HG03060 (cell line): ENCODE results near the gene CENPK.
"Not testable (repeated sequence)": the region's sequence is repeated elsewhere in the genome, so short reads cannot be mapped to it uniquely, and the experiment has no call there.

Experiments
- ATAC-seq: cut with Tn5 transposase; IDR thresholded peaks from one replicate; pipeline ENCODE4 v1.9.1; 2021; ENCODE audit warnings: low read depth, moderate number of reproducible peaks; ENCODE audit not compliant: unreplicated experiment

CENPK gene

DNA sequence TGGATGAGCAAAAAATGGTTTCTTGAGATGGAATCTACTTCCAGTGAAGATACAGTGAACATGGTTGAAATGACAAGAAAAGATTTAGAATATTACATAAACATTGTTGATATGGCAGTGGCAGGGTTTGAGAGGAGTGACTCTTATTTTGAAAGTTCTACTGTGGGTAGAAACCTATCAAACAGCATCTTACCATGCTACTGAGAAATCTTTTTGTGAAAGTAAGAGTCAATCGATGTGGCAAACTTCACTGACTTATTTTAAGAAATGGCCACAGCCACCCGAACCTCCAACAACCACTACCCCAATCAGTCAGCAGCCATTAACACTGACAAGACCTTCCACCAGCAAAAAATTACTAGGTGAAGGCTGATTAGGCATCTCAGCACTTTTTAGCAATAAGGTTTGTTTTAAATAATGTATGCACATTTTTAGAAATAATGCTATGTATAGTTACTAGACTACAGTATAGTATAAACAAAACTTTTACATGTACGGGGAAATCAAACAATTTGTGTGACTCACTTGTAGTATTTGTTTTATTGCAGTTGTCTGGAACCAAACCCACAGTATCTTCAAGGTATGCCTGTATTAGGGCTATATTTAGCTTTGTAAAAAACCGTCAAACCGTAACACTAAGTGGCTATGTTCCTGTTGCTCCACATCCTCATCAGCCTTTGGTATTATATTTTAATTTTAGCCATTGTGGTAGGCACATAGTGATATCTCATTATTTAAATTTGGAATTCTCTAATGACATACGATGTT lies 50.6 kb downstream of the CENPK start:
- ATAC-seq, result no peak

DNA sequence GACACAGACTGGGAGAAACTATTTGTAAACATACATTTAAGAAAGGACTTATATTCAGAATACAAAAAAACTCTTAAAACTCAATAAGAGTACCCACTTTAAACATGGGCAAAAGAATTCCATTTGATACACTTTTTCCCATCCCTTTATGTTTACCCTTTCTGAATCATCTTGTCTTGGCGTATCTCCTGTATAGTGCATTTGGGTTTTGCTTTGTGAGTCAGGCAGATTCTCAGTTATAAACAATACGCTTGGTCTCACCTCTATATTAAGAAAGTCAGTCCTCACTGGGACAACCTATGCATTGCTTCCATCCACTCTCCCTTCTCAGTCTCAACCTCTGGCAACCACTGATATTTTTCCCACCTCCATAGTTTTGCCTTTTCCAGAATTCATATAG lies 54.0 kb downstream of the CENPK start:
- ATAC-seq, result no peak

DNA sequence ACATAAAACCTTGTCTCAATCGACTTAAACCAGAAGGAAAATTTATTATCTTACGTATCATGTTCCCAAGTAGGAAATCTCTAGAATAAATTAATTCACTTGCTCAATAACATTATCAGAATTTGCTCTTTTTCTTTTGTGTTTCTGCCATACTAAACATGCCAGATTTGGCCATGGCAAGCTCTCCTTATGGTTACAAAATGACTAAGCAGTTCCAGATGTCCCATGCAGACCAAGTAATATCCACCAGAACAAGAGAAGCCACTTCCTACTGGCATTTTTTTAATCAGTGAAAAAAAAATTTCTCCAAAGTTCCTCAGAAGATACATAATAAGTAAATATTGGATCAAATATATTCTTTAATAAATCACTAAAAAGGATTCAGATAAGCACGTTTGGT lies 56.0 kb downstream of the CENPK start:
- ATAC-seq, result no peak

DNA sequence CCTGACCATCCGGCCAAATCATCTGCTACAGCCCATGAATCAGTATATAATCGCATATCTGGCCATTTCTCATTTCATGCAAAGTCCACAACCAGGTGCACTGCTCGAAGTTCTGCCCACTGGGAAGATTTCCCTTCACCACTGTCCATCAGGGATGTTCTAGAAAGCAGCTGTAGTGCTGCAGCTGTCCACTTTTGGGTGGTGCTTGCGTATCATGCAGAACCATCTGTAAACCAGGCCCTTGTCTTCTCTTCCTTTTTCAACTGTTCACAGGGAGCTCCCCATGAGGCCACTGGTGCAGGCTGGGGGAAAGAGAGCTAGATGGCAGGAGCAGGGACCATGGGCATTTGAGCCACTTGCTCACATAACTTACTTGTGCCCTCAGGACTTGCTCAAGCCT lies 73.8 kb downstream of the CENPK start:
- ATAC-seq, result no peak

DNA sequence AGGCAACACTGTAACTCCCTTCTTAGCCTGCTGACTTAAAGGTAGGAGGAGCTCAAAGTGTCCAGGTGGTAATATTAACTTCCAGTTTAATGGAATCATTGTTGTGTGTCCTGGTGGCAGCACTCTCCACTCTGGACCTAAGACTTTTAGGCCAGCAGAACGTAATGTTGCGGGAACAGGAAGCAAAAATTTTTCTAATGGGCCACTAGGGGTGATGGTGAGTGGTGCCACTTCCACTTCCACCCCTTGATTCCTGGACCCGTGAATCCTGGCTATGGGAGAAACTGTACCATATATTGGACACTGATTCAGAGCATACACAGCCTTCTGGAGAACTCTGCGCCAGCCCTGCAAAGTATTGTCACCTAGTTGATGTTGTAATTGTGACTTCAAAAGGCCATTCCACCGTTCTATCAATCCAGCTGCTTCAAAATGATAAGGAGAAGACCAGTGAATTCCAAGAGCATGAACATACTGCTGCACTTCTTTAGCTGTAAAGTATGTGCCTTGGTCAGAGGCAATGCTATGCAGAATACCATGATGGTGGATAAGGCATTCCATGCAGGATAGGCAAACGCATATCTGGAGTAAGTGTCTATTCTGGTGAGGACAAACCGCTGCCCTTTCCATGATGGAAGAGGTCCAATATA lies 74.8 kb downstream of the CENPK start:
- ATAC-seq, result not testable (repeated sequence)

DNA sequence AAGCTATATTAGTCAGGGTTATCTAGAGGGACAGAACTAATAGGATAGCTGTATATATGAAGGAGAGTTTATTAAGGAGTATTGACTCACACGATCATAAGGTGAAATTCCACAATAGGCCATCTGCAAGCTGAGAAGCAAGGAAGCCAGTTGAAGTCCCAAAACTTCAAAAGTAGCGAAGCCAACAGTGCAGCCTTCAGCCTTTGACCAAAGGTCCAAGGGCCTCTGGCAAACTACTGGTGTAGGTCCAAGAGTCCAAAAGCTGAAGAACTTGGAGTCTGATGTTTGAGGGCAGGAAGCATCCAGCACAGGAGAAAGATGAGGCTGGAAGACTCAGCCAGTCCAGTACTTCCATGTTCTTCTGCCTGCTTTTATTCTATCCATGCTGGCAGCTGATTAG lies 76.2 kb downstream of the CENPK start:
- ATAC-seq, result not testable (repeated sequence)

DNA sequence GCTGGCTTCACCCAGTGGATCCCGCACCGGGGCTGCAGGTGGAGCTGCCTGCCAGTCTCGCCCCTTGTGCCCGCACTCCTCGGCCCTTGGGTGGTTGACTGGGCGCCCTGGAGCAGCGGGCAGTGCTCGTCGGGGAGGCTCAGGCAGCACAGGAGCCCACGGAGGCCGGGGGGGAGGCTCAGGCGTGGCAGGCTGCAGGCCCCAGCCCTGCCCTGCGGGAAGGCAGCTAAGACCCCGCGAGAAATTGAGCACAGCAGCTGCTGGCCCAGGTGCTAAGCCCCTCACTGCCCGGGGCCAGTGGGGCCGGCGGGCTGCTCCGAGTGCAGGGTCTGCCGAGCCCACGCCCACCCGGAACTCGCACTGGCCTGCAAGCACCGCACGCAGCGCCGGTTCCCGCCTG lies 77.6 kb downstream of the CENPK start:
- no peak for ATAC-seq

DNA sequence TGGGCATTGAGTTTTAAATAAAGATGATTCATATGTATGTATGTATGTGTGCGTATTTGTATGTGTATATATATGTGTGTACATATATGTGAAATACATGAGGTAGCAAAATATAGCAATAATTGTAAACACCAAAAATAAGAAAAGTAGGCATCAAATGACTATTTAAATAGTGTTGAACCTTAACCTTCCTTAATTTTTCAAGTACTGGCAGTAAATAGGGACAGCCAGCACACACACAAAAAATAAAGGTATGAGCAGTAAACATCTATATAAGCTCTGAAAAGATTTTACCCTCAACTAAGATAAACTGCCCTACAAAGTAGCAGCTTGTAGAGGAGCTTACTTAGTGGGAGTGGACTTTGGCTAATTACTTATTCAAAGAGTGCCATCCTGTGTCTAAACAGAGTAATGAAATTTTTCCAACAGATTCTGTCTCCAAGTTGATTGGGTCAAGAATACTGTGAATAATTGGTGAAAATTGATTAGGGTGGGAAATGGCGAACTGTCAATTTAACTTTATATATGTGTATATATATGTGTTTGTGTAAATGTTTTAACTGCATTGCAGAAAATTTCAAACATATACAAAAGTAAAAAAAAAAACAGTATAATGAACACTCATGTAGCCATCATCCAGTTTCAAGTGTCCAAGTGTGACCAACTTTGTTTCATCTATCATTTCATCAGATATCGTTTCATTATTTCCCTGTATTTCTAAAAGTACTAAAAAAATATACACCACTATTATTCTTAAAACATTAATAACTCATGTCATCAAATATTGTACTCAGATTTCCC lies 79.2 kb downstream of the CENPK start:
- no peak for ATAC-seq

DNA sequence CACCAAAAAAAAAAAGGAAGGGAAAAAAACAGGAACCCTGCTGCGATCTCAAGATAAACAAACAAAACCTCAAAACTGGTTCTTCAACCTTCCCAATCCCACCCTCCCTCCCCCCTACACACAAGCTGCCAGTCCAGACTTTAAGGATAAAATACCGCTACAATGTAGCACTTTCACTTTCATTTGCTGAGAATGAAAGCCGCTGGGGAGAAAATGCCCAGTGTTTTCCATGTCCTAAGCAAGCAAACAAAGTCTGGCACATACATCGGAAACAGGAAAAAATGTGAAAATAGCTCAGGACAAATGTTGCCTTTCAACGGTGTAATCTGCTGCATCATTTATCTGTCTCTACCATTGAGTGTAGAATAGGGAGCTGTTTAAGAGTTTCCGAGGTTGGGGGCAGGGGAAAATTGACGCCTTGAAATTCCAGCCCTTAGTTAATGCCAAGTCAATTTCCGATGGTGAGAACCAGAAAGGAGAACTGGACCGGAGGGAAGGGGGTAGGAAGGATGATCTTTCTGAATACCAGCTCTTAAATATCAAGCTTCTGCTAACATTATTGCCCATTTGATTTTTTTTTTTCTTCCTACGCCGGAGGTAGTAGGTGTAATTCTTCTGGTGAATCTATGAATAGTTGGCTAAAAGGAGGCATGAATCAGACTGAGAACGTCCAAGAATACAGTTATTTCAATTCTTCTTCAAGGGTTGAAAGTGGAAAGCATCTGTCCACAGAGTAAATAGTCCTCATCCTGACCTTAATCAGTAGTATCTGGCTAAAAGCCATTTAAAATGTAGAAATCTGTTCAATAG lies 80.0 kb downstream of the CENPK start:
- no peak for ATAC-seq

DNA sequence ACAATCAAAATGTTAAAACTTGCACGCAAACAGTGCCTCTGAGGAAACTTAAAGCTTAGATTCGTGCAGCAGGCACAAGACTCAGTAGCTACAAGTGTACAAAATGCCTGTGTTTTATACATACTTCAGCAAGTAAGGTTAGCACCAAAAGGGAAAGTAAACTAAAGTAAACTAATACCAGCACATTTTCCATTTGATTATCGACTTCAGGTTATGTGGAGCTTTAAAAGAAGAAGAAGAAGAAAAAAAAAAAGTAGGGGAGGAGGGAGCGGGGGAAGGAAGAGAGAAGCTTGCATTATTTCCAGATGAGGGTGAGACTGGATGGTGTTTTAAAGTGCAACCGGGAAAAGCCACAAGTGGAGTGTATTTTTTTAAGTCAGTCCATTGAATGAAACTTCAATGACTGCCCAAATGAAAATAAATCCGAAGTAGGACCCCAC lies 80.7 kb downstream of the CENPK start:
- ATAC-seq, result no peak

DNA sequence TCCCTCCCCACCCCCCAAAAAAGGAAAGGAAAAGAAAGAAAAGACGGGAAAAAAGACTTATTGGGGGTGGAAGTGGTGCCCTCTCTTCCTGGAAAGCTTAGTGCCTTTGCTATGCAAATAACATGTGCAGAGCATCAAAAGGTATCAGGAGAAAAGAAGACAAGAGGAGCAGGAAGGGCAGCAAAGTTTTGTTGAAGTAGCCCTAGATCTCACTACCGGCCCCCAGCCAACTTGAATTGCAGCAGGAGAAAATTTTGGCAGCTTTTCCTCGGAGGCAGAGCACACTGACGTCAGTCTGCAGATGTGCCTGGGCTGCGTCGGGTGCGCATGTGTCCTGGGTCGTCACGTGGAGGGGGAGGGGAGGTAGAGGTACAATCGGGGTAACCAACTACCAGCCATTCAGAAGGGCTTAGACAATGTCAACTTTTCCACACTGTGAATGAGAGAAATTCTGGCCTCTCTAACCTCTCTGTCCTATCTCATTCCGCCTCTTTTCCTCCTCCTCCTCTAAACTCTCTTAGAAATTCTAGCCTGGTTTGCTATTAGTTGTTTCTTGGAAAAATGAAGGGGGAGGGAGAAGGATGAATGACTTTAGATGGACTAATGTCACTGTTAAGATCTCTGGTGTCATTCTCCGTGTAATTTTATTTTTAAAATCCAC lies 81.2 kb downstream of the CENPK start, which contains the start of gene ADAMTS6:
ADAMTS6 (minus strand) TSS at position 286 of the 661 bp plus-strand sequence. CDS start 8,247 bp downstream, outside the sequence.
- ATAC-seq, result no peak

DNA sequence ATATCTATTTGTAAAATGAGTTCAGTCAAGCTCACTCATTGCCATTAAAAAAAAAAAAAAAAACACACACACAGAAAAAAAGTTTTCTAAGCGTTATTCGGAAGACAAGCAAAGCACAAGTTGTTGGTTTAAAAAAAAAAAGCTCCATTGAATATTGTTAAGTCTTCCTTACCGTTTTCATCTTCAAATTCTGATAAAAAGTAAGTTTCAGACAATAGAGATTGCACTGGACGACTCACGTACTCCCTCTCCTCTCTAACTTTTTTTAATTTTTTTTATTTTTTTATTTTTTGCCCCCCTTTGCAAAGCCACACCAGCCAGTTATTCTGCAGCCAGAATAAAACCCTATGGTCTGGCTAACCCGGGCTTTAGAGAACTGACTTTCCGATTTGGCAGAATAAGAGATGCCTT lies 81.8 kb downstream of the CENPK start:
- no peak for ATAC-seq

DNA sequence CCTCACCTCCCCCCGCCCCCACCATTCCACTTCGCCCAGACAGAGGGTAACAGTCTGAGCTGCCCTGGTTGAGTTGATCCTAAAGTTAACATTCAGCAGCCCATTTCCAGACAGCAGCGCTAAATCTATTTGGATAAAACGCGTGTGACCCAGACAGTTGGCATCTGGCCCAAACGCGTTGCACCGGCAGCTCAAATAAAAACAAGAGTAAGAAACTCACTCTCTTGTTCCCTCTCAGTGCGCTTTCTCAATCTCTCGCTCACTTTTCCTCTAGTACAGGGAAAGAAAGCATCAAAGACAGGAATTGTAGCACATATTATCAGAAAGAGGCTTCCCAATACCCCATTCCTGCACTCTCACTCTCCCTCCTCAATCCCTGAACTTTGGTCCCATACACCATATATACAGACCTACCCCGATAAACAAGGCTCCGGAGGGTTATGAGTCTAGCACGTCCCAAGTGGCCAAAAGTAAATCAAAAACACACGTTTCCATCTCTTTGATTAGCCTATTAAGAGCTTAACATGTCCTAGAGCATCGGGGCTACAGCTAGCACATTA lies 82.6 kb downstream of the CENPK start:
- no peak for ATAC-seq

DNA sequence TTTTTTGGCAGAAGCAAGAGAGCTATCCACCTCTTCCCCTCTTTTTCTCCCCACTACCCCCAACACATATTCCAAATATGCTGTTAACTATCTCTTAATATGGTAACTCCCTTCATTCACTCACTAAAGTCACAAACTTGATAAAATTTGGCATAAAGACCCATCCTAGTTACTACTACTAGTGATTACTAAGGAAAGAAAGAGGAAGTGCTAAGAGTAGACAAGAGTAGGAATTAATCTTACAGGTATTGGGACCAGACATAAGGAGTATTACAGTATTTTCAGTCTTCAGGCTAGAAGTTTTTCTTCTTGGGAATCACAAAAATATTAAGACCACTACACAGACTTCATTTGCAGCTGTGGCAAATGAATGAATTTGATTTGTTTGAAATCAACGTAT lies 83.4 kb downstream of the CENPK start:
- no peak for ATAC-seq

DNA sequence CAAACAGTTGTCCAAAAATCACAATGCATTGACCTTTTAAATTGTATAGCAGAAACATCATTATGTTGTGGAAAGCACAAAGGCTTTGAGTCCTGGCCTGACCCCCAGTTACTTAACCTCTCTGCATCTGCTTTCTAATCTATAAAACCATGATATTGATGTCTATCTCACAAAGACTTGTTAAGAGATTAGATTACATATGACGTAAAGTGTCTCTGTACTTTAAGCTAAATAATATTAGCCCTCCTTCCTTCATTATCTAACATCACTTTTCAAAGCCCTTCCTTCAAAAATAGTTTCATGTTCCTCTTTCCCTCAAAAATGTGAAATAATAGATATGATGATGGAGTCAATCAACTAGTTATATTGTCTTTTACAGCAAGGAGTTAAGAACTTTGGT lies 84.6 kb downstream of the CENPK start:
- no peak for ATAC-seq

DNA sequence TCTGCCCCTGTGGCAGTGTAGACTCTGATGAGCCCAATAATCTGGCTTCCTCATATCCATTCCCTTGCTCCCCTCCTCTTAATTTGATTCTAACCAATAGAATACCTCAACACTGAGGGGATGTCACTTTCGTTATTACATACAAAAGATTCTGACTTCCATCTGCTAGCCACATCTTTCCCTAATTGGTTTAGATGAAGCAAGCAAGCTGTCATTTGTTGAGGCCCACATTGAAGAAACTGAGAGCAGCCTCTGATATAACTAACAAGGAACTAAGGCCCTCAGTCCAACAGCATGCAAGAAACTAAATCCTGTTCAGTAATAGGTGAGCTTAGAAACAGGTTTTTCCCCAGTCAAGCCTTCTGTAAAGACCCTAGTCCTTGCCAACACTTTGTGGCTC lies 87.1 kb downstream of the CENPK start:
- ATAC-seq, result no peak

DNA sequence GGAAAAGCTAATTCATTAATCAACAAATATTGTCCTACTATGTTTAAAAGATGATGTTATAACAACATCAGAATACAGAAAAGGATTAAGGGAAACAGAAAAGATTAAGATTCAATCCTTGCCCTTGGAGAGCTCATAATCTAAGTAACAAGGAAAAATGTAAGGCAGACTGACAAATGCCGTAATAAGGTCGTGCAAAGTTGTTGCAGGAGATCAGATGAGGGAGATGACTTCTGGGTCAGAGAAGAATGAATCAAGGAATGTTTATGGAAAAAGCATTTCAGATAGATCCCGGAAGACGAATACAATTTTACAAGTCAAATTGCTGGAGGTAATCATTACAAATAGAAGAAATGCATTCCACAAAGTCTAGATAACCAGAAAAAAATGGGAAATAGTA lies 87.6 kb downstream of the CENPK start:
- ATAC-seq, result no peak

DNA sequence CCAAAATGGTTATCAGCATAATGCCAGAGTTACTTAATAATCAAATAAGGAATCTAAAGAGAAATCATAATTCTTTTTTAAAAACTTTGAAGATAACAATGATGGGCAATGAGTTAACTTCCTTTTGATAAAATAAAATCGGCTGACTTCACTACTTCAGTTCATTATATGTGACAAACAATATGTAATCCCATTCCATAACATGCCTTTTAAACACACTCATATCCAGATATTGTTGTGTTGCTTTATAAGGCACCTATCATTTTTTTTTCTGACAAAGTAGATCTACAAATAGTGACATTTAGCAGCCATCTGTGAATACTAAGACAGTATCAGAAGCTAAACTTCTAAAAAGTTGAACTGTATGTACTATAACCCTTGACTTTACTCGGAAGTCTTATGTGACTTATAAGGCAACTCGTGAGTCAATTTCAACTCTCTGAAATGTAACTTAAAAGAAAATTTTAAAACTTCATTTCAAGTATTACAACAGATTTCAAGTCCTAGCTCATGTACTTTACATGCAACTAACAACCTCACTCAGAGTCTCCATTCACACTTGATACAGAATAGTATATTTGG lies 88.7 kb downstream of the CENPK start:
- no peak for ATAC-seq

DNA sequence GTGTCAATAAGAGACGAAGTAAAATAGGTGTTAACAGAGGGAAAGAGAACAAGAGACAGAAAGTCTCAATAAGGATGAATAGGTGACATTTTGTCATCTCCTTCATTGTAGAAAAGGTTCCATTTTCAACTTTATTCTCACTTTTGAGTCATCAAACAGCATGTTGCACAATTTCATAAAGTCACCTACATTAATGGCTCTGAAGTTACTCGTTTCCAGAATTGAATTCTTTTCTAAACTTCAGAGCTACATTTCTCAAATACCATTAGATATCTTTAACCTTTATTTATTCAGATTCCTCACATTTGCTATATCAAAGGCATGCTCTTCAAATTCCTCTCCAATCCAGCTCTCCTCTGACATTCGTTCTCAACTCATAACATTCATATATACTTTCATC lies 94.3 kb downstream of the CENPK start:
- no peak for ATAC-seq
